Mammary epithelial cell (primary cell): ENCODE measurements around the gene RPTOR.

Experiments used
- EZH2 ChIP-seq: IDR thresholded peaks from 2 replicates; pipeline ENCODE4 v1.6.1; 2012; ENCODE audit warnings: low read length, inconsistent platforms, borderline replicate concordance
- TF ChIP-seq, protein P1 (sequence below), 2 donors: IDR thresholded peaks in 1 of 2; conservative IDR thresholded peaks in 1 of 2; 2 replicates each; pipeline ENCODE4 v1.5.1; 2011 to 2012; ENCODE audit warnings: inconsistent platforms in 2 of 2, low read length in 2 of 2, mild to moderate bottlenecking in 2 of 2, control low read depth in 1 of 2, low read depth in 1 of 2; ENCODE audit not compliant: insufficient read depth in 1 of 2; ENCODE audit errors: extremely low read depth in 1 of 2

DNA sequence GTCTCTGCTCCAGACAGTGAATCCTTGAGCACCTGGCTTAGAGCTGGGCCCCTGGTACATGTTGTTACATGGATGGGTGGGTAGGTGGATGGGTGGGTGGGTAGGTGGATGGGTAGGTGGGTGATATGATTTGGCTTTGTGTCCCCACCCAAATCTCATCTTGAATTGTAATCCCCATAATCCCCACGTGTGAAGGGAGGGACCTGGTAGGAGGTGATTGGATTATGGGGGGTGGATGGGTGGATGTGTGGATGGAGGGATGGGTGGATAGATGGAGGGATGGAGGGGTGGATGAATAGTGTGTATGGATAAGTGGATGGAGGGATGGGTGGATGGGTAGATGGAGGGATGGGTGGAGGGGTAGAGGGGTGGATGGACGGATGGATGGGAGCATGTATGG, 41.6 kb upstream of the RPTOR start:
- TF ChIP-seq, protein P1, sequence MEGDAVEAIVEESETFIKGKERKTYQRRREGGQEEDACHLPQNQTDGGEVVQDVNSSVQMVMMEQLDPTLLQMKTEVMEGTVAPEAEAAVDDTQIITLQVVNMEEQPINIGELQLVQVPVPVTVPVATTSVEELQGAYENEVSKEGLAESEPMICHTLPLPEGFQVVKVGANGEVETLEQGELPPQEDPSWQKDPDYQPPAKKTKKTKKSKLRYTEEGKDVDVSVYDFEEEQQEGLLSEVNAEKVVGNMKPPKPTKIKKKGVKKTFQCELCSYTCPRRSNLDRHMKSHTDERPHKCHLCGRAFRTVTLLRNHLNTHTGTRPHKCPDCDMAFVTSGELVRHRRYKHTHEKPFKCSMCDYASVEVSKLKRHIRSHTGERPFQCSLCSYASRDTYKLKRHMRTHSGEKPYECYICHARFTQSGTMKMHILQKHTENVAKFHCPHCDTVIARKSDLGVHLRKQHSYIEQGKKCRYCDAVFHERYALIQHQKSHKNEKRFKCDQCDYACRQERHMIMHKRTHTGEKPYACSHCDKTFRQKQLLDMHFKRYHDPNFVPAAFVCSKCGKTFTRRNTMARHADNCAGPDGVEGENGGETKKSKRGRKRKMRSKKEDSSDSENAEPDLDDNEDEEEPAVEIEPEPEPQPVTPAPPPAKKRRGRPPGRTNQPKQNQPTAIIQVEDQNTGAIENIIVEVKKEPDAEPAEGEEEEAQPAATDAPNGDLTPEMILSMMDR (conservative IDR thresholded peaks at IDR 0.05 in 1 of 2, IDR thresholded peaks at IDR 0.05 in 1 of 2; ENCODE audit: extremely low read depth in 1 of 2, insufficient read depth in 1 of 2, low read depth in 1 of 2, low read length in 2 of 2) = no peak
- TF ChIP-seq EZH2 = no peak
